Liver (tissue), 3 donors: Measurements from ENCODE around the gene WWP2.

Experiments
- ATF3 ChIP-seq: IDR thresholded peaks from 2 replicates; pipeline ENCODE4 v1.6.1; 2016; ENCODE audit warnings: antibody characterized with exemption
- CTCF ChIP-seq: fragments of 150-350 bp; IDR thresholded peaks from 2 replicates; pipeline ENCODE4 v1.5.1; 2017; ENCODE audit warnings: improper control_type of control experiment, low read depth, low read length; ENCODE audit not compliant: missing input control
- FOXA1 ChIP-seq: IDR thresholded peaks from 2 replicates; pipeline ENCODE4 v1.6.1; 2016; ENCODE audit warnings: antibody characterized with exemption
- GABPA ChIP-seq, 2 donors: IDR thresholded peaks in 1 of 2; conservative IDR thresholded peaks in 1 of 2; 2 replicates each; pipeline ENCODE4 v1.6.1; 2016; ENCODE audit warnings: antibody characterized with exemption in 2 of 2, mild to moderate bottlenecking in 1 of 2, moderate library complexity in 1 of 2
- HNF4A ChIP-seq, 2 donors: conservative IDR thresholded peaks; 2 replicates each; pipeline ENCODE4 v1.6.1; 2016; ENCODE audit warnings: antibody characterized with exemption in 2 of 2, mild to moderate bottlenecking in 2 of 2
- RAD21 ChIP-seq, 2 donors: IDR thresholded peaks; 2 replicates each; pipeline ENCODE4 v1.6.1; 2016; ENCODE audit warnings: antibody characterized with exemption in 2 of 2, mild to moderate bottlenecking in 2 of 2
- REST ChIP-seq: IDR thresholded peaks from 2 replicates; pipeline ENCODE4 v1.6.1; 2016; ENCODE audit warnings: antibody characterized with exemption, mild to moderate bottlenecking
- RXRA ChIP-seq, 2 donors: IDR thresholded peaks; 2 replicates each; pipeline ENCODE4 v1.6.1; 2017 to 2018; ENCODE audit warnings: antibody characterized with exemption in 2 of 2, mild to moderate bottlenecking in 1 of 2
- SP1 ChIP-seq: IDR thresholded peaks from 2 replicates; pipeline ENCODE4 v1.6.1; 2018; ENCODE audit warnings: antibody characterized with exemption, mild to moderate bottlenecking
- TAF1 ChIP-seq: conservative IDR thresholded peaks from 2 replicates; pipeline ENCODE4 v1.6.1; 2016; ENCODE audit warnings: antibody characterized with exemption, mild to moderate bottlenecking
- YY1 ChIP-seq: IDR thresholded peaks from 2 replicates; pipeline ENCODE4 v1.6.1; 2016; ENCODE audit warnings: antibody characterized with exemption, mild to moderate bottlenecking
- ZBTB33 ChIP-seq: IDR thresholded peaks from 2 replicates; pipeline ENCODE4 v1.6.1; 2016; ENCODE audit warnings: antibody characterized with exemption
- donor health status: healthy.
- donor health status: healthy.

GRCh38 chr16:69769404-69769803, 7.3 kb downstream of the WWP2 start:
- TF ChIP-seq CTCF = no peak
- no peak for TF ChIP-seq YY1
- no peak for TF ChIP-seq HNF4A (conservative IDR thresholded peaks at IDR 0.05)
- TF ChIP-seq RXRA (IDR thresholded peaks at IDR 0.05) = no peak
- no peak for TF ChIP-seq GABPA (IDR thresholded peaks at IDR 0.05 in 1 of 2, conservative IDR thresholded peaks at IDR 0.05 in 1 of 2)
- no peak for TF ChIP-seq REST
- TF ChIP-seq RAD21 (IDR thresholded peaks at IDR 0.05) = no peak
- TF ChIP-seq TAF1 = no peak
- no peak for TF ChIP-seq FOXA1
- no peak for TF ChIP-seq SP1
- TF ChIP-seq ZBTB33 = no peak
- no peak for TF ChIP-seq ATF3
